GM21515 (cell line): Measurements from ENCODE around the gene FGF11.
"Not testable (repeated sequence)": the region's sequence is repeated elsewhere in the genome, so short reads cannot be mapped to it uniquely, and the experiment has no call there.

Experiments
- ATAC-seq: cut with Tn5 transposase; IDR thresholded peaks from one replicate; pipeline ENCODE4 v1.9.1; 2021; ENCODE audit not compliant: unreplicated experiment

Gene FGF11

DNA sequence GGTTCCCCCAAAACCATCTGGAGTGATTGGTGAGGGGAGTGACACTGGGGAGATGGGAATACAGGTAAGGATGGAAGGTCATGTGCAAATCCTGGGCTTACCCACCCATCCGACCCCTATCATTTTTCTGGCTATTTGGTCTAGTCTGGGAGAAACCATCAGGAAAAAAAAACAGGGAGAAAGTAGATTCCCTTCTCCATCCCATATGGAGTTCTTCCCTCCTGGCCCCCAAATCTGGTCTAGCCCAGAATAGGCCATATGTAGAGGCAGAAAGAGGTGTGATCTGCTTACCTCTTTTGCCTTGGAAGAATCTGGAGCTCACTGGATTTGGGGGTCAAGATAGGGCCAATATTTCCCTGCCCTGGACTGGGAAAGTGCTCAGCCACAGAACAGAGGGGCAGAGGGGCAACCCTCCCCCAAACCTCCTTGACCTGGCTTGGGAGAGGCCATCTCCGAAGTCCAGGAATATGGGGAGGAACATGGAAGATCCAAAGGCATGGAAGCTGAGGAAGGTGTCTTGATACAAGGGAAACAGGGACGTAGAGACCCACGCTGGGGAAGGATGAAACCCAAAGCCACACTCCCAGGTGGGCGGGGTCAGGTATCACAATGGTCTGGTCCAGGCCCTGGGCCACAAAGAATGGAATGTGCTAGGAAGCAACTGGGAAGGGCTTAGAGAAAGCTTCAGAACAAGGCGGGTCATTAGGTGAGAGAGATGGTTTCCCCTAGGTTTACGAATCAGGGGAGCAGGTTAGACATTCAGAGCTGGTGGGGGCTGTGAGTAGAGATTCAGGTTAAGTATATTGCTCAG lies 21.7 kb downstream of the FGF11 start:
- no peak for ATAC-seq

DNA sequence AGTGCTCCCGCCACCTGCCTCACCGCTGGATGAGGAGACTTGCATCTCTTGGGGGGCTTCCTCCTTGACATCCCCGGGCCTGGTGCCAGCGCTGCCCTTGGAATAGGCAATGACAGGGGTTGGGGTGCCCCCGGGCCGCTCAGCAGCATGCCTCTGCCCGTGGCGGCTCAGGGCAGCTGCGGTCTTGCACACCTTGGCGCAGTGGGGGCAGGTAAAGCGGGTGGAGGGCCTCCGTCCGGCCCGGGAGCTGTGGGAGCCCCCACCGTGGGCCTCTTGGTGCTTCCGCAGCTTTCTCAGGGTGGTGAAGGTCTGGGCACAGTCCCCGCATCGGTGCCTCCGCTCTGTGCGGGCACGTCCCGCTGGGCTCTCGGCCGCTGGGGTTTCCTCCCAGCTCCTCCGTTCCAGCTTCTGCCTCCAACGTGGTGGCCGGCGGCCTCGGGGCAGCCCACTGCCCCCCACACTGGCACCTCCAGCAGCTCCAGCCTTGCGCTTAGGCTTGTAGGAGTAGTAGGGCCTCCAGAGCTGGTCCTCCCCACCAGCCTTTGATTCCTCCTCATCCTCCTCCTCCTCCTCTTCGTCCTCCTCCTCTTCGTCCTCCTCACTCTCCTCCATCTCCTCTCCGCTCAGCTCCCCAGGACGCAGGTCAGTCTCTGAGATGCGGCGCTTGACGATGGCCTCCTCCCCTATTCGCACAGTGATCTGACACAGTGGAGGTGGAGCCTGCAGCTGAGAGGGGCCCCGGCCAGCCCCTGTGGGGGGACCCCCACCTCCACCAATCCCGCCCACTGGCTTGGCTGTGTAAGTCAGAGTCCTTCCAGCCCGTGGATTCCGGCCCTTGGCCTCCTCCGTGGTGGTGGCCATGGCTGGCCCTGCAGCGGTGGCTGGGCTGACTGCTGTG lies 23.4 kb downstream of the FGF11 start:
- ATAC-seq = no peak

DNA sequence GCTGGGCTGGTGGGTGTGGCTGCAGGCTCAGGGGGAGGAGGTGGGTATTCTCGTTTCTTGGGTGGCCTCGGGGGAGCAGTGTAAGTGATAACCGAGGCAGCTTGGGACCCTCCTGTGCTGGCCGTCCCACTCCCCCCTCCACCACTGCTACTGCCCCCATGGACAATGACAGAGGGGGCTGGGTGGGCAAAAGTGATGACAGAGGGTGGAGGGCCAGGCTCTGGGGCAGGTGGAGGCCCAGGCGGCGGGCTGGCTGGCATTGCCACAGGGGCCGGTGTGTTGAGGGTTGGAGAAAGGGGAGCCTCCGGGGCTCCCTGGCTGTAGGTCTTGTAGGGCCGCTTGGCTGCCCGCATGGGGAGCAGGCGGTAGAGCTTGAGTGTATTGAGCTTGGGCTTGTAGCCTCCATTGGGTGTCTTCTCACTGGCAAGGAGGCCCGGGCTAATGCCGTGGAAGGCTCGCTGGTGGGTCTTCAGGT lies 24.1 kb downstream of the FGF11 start:
- ATAC-seq = no peak

DNA sequence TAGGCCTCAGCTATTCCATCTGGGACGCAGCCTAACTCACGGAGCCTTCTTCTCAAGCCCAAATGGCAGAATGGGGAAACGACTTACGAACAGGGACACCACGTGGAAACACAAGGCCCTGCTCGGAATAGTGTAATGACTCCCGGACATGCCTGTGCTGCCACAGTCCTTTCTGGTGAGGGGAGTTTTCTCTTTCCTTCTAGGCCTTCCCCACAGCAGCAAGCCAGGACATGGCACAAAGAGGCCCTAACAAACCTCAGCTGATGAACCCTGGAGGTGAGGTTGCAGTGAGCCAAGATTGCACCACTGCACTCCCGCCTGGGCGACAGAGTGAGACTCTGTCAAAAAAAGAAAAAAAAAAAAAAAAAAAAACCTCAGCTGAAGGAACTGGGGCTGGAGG lies 24.8 kb downstream of the FGF11 start:
- no peak for ATAC-seq

DNA sequence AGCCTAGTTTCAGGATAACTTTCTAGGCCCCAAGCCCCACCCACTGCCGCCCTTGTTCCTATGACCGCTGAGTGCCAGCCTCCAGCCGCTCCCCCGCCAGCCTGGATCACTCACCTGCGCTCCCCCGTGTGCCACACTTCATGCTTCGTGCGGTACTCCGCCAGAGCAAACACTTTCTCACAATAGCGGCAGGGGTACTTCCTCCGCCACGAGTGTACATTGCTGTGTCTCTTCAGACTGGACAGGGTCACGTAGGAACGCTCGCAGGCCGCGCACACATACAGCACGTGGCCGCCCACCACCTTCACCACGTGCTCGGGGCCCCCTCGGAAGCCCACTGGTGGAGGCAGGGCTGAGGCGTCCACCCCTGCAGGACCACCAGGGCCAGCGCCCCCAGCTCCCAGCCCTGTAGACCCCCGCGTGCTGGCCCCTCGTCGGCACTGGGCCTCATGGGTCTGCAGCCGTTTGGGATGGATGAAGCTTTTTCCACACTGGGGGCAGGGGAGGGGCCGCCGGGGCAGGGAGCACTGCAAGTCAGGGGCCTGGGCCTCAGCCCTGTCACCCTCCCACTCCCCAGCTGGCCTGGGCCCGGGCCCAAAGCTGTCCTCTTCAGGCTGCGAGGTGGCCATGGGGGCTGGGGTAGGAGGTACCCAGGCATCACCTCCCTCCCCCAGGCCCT lies 26.4 kb downstream of the FGF11 start:
- ATAC-seq = no peak

- no peak for ATAC-seq
Measured at GRCh38 chr17:7466318-7466638, 27.0 kb downstream of the FGF11 start.

DNA sequence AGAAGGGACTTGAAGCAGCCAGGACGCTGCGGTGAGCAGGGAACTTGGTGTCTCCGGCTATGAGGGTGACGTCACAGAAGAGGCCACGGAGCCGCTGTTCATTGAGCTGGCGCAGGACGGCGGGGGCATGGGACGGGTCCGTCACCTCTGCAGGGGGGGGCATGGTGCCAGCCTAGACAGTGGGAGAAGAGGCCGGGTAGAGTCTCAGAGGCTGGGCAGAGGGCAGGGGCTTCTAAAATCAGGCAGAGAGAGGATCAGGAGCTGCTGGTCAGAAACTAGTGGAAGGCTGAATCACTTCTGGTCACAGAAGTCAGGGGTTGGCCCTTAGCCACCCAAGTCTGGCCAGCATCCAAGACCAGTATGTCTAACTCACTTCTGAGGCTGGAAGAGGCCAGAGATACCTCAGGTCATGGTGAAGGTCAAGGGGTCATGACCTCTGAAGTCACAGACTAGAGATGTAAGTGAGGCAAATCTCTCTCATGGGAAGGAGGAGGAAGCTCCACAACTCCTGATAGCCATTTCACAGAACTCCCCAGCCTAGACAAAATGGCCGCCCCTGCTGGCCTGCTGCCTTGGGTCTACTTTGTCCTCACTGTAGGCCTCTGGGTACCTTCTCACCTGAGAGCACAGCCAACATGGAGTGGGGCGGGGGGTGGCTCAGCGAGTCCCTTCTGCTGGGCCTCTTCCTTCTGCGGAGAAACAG lies 27.5 kb downstream of the FGF11 start:
- no peak for ATAC-seq

- no peak for ATAC-seq
Measured at GRCh38 chr17:7467498-7467897, 28.2 kb downstream of the FGF11 start.

GRCh38 chr17:7468290-7468689 lies 29.0 kb downstream of the FGF11 start:
- ATAC-seq = no peak

- ATAC-seq = no peak
Measured at GRCh38 chr17:7468804-7469389, 29.6 kb downstream of the FGF11 start.

- not testable (repeated sequence) for ATAC-seq
Measured at GRCh38 chr17:7469843-7470242, 30.5 kb downstream of the FGF11 start.

GRCh38 chr17:7470457-7470973 lies 31.2 kb downstream of the FGF11 start:
- not testable (repeated sequence) for ATAC-seq

GRCh38 chr17:7471729-7472128 lies 32.4 kb downstream of the FGF11 start:
- no peak for ATAC-seq

DNA sequence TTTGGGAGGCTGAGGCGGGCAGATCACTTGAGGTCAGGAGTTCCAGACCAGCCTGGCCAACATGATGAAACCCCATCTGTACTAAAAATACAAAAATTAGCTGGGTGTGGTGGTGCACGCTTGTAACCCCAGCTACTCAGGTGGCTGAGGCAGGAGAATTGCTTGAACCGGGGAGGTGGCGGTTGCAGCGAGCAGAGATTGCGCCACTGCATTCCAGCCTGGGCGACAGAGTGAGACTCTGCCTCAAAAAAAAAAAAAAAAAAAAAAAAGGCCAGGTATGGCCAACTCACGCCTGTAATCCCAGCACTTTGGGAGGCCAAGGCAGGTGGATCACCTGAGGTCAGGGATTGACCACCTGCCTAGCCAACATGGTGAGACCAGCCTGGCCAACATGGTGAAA lies 35.5 kb downstream of the FGF11 start:
- ATAC-seq = not testable (repeated sequence)

DNA sequence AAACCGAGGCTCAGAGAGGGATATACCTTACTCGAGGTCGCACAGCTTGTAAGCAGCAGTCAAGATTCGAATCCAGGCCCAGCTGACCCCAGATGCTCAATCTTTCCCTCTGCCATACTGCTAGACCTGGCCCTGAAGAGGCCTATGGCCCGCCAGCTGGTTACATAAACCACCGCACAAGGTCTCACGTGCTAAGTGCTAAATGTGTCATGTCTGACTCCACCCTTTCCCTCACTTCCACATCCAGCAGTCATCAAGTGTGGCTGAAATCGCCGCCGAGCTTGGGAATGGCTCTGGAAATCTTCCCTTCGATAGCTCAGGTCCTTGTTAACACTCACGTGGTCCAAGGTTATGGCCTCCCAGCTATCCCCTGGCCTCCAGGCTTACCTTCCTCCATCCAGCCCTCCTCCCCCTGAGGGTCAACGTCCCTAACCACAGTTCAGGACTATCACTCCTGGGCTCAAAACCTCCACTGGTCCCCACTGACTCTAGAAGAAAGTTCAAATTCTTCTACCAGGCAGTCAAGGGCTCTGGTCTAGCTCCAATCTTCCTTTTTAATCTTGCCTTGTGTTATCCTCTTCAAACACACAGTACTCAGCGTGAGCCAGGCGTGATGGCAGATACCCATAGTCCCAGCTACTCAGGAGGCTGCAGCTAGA lies 36.6 kb downstream of the FGF11 start:
- ATAC-seq = no peak

DNA sequence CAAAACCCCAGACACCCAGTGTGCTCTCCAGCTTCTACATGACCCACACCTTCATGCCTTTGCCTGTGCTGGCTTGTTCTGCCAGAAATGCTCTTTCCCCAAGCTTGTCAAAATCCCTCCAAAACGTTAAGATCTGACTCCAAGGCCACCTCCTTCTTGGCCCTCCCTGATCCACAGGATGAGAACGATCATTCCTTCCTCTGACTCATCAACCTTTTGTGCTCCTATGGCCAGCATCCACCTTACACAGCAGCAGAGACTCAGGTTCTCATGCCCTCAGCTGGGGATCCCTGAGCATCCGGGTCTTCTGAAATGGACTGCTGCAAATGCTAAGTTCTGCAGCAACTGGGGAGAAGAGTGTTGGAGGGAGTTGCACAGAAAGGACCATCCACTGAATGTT lies 37.2 kb downstream of the FGF11 start:
- ATAC-seq = no peak

- no peak for ATAC-seq
Measured at GRCh38 chr17:7476951-7477350, 37.6 kb downstream of the FGF11 start.

GRCh38 chr17:7477392-7478275 lies 38.3 kb downstream of the FGF11 start:
- no peak for ATAC-seq
